Measurements from ENCODE around the gene CORO6.

Gene CORO6

DNA sequence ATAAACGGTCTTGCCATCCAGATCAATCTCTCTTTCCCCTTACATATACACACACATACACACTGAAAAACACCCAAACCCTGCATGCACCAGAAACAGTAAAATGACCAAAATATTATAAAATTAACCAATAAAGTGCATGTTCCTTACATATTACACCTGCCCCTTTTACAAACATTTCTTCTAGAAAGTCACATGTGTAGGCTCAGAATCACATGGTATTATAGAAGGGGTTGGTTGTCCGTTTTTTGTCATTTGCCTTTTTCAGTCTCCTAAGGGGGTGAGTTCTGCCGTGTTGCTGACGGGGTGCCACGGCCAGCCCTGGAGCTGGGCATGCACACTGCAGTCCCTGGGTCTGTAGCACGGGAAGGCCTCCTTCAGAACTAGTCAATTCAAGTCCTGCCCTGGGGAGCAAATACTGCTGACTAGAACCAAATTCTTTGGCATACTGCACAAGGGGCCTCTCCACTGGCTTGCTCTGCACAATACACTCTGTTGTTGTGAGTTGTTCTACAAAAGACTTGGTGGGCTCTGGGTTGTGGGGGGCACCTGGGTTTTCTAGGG is 8.0 kb upstream of the CORO6 start:
- no peak for DNase-seq (ENCODE audit: low read depth)

DNA sequence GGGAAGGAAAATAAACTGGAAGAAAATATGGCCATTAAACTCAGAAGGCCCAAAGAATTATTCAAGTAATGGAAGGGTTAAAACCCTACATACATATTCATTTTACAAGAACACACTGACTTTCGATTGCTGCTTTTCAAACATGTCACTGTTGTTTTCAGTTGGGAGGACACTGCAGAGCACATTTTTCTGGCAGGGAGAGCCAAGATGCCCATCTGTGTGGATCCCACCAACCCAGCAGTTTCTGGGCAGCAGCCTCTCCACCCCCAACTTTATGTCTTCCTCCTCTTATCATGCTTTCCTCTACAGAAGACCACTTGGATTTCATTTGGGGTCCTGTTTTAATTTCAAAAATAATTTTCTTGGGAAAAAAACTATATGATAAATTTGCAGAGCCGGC is 7.1 kb upstream of the CORO6 start:
- no peak for DNase-seq (ENCODE audit: low read depth)

DNA sequence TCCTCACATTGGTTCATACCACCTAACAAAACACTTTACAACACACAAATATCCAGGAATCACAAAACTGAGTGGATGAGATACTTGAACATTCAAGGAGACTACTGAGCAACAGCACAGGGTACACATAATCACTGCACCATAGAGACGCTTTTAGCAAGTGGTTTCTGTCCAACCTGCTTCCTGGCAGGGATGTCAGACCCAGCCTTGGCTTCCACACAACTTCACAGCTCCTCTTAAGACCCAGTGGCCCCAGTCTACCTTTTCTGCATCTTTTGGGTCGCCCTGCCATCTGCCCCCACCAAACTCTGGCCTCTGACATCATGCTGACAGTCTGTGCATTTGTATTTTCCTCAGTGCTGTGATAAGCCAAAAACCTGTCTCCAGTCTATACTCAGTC is 5.9 kb upstream of the CORO6 start:
- no peak for DNase-seq (ENCODE audit: low read depth)

DNA sequence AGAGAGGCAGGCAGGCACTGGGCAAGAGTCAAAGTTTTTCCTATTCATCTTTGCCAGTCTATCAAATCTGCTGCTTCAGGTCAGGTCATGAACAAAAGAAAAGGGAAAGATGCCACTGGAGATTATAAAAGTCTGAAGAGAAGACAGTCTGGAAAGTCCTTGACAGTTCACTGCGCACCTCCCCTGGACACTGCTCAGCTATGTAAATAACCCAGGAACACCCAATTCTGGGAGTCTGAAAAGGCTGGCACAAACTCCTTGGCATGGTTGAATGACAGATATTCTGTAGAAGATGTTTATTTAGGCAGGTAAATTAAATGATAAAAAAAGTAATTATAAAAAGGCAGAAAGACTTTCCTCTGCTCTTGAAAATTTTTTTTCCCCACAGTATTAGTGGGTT is 5.2 kb upstream of the CORO6 start:
- no peak for DNase-seq (ENCODE audit: low read depth)

DNA sequence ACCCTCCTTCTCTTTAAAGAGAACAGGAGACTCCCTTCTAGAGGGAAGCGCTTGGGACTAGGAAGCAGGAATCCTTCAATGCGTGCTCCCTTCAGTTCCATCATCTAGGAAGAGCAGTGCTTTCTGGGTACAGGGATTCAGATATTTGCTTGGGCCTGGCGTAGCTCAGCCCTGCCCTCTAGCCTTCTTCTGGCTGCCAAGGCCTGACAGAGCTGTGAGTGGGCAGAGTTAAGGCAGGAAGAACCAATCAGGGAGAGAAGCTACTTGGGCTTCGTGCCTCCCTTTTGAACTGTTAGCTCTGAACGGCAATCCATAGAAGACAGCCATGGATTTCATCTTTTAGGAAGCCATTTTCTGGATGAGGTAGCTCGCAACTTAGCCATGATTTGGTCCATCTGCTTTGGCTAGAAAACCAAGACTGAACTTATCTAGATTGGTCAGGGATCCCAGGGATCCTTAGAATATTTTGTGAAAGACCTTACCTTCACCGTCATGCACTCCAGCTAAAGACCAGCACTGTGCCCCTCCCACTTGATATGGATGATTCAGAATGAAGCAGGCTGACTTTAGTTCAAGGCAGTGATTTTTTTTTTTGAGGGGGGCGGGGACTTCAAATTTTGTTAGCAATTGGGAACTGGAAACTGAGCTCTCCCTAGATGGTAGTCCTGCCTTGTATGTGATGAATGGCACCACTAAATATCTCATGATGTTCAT is 2.5 kb upstream of the CORO6 start:
- DNase-seq (ENCODE audit: low read depth): peak; percentile 77

DNA sequence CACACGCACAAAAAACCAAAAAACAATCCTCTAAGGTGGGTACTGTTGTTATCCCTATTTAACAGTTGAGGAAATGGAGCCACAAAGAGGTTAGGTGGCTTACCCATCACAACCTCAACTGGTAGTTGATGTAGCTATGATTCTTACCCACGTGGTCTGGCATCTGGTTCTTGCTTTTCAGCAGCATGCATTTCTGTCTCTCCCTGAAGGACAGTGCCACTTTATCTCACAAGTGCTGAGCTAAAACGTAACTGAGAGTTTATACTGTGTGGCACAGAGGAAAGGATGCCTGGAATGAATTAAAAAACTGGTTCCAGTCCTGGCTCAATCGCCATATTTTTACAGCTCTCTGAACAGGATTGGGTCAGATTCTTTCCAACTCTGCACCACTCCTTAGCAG is 1.9 kb upstream of the CORO6 start:
- DNase-seq (ENCODE audit: low read depth): no peak

DNA sequence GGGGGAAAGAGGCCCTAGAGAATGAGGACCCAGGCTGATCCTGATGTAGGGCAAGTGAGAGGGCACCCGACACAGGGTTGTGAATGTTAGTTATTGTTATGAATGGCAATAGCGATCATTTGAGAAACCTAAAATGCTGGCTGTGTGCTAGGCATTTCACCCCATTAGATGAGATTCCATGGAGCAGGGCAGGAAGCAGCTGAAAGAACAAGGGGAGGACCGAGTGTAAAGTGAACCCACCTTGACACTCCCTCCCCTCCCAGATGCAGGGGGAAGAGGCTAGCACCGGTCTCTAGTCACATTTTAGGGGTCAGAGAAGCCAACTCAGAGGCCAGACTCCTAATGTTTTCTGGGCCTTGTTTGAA is 553 bp upstream of the CORO6 start:
- DNase-seq (ENCODE audit: low read depth): no peak

DNA sequence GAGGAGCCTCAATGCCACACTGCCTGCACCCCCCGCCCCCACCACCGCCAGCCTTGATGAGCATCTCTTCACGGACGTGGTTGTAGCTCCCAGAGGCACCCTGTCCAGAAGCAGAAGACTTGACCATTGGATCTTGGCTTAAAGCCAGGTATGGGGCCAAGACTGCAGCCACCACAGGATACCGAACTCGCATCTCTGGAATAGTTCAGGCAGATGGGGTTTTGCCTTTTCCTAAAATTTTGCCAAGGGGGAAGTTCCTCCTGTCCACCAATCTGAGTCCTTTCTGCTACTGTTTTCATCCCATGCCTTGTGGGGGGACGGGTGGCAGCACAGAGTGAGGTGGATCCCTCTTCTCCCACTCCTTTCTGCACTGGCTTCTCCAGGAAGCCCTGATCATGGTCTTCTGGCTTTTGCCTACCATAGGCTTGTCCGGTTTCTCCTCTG is 939 bp downstream of the CORO6 start:
- no peak for DNase-seq (ENCODE audit: low read depth)

DNA sequence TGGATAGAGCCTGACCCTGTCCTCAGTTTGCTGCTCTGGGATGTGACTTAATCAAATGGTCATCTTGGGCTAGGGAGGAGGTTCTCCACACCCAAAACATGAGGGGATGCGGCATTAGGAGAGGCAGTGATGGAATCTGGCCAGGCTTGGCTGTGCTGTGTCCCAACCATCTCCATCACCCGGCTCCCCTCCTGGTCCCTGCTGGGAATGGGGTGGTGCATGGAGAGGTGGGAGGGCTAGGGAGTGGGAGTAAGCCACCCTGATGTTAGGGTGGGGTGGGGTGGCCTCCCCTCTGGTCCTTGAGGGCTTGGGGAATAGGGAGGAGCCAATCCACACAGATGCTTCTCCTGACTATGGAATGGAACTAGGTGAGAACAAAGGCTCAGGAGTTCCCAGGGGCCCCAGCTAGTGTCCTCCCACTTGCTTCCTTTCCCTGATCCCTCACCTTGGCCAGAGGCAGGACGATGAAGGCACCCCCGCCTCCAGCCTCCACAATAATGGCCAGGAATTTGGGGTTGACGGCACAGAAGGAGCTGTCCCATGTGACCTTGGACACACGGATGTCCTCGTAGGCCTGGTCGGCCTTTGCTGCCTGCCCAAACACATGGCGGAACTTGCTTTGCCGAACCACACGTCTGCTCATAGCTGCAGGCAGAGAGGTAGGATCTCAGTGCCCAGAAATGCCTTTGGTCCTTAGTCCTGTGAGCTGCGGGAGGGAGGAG is 1.8 kb downstream of the CORO6 start:
- DNase-seq (ENCODE audit: low read depth): no peak

DNA sequence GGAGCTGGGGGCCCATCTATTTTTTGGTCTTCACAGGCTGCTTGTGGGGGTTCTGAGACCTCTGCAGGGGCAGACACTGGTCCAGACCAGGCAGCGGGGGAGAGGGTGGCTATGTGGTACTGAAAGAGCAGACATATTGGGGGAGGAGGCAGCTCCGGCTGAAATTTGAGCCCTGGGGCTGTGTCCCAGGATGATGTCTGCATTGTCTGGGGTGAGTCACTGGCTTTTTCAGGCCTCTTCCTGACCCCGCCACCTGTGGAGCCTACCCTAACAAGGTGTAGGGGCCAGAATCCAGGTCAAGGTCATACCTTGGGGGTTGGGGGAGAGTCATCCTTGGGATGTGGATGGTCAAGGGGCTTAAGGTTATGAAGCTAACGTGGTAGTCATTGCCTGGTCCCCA is 2.4 kb downstream of the CORO6 start:
- no peak for DNase-seq (ENCODE audit: low read depth)

DNA sequence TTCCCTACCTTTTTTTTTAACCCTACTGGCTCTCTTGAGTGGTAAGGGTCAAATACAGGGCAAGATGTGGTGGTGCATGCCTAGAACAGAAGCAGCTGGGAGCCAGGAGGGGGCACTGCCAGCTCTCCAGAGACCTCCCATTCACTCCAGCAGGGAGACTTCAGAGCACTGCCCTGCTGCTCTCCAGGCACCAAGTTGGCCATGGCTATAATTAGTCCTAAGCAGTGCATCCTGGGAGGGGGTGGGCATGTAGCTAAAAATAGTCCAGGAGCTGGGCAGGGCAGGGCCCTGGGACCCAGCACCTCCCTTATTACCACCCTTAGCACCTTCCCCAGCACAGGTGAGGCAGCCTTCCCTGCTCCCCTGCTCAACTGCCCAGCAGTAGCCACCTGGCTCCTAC is 3.5 kb downstream of the CORO6 start:
- DNase-seq (ENCODE audit: low read depth): peak; percentile 43

DNA sequence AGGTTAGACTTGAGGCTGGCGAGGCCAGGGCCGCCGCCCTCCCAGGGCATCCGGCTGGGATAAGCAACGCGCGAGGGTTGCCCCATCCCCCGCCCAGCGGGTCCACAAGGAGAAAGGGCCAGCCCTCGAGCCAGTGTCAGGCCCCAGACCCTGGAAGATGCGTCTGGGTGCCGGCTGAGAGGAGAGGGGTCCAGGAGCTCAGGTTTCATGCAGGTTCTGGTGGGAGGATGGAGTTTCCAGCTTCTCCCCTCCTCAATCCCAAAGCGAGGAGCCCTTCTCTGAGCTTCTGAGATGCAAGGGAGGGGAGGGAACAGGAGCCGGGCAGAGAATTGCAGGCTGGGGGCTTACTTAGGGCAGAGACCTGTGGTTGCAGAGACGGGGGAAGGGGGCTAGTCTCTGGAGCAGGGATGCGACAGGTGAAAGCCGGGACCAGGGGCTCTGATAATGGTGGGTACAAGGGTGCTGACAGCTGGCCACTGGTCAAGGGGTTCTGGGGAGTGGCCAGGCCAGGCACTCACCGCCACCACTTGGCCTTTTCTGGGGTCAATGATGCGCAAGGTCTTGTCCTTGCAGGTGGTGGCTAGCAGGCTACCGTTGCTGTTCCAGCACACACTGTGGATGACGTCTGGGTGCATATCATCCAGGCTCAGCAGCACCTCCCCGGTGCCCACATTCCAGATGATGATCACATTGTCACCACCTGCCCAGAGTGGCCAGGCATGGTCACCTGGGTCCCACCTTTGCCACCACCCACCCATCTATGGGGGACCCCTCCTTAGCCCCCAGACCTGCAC is 4.2 kb downstream of the CORO6 start:
- DNase-seq (ENCODE audit: low read depth): no peak

DNA sequence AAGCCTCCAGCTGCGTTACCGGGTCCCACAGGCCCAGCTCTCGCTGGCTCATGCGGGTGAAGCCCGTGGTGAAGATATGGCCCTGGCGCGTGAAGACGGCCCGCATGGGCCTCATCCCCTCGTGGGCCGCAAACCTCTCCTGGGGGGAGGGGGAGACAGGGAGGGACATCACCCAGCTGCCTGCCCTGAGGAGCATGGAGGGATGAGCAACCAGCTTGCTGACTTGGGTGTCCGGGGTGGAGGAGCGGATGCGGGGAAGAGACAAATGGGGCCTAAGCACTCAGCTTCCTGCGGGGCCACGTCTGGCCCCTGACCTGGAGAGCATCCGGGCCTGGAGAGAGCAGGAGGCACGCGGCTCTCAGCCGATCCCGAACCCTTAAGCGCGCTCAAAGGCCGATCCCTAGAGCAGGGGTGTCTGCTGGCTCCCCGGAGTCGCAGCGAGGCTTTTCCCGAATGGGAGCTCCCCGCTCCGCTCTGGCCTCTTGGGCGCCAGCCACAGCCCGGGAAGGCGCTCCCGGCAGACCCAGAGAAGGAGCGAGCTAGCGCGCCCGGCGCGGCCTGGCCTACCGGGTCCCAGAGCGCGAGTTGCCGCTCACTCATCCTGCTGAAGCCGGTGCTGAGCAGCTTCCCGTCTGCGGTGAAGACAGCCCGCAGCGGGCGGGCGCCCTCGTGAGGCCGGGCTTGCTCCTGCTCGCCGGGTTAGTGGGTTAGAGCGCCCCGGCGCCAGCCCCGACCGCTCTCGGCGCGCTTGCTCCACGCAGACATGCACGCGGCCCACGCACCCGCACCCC is 5.0 kb downstream of the CORO6 start:
- peak; percentile 55 for DNase-seq (ENCODE audit: low read depth)

DNA sequence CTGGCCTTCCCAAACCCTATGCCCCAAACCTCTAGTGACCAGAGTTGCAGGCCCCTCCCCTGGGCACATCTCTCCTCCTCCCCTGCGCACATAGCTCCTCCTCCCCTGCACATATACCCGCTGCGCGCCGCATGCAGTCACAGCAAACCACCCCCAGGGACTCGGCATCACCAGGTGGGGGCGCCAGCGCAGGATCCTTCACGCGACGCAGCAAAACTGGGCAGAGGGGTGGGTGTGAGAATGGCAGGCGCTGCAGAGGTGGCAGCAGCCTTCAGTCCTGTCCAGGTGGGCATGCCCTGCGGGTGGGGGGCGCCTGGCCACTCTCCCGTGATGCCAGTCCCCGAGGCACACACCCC is 5.6 kb downstream of the CORO6 start:
- peak; percentile 66 for DNase-seq (ENCODE audit: low read depth)

DNA sequence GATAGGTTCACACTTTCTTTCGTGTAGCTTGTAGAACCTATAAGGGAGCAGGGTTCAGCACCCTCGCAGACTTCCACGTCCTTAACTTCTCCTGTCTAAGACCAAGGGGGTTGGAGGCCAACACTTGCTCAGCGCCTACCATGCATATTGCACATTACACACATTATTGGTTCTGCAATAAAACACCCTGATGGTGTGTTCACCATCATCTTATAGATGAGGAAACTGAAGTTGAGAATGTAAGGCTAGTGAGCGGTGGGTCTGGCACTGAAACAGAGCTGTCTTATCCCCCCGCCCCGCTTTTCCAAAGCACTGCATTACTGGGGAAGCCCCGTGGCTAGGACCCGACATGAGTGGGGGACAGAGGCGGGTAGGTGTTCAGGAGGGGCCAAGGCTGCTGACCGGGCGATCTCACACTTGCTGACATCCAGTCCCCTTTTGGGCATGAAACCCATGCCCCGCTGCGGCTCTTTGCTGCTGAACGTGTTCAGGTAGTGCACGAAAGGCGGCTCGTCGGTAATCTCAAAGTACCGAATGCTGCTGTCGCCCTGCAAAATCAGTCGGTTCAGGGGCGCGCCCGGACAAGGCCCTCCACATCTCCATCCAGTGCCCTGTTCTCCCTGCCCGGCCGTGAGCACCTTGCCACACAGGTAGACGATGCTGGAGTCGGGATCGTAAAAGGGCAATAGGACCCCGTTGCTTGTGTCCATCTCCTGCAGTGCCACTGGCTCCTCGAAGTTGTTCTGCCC is 6.2 kb downstream of the CORO6 start:
- DNase-seq (ENCODE audit: low read depth): no peak

DNA sequence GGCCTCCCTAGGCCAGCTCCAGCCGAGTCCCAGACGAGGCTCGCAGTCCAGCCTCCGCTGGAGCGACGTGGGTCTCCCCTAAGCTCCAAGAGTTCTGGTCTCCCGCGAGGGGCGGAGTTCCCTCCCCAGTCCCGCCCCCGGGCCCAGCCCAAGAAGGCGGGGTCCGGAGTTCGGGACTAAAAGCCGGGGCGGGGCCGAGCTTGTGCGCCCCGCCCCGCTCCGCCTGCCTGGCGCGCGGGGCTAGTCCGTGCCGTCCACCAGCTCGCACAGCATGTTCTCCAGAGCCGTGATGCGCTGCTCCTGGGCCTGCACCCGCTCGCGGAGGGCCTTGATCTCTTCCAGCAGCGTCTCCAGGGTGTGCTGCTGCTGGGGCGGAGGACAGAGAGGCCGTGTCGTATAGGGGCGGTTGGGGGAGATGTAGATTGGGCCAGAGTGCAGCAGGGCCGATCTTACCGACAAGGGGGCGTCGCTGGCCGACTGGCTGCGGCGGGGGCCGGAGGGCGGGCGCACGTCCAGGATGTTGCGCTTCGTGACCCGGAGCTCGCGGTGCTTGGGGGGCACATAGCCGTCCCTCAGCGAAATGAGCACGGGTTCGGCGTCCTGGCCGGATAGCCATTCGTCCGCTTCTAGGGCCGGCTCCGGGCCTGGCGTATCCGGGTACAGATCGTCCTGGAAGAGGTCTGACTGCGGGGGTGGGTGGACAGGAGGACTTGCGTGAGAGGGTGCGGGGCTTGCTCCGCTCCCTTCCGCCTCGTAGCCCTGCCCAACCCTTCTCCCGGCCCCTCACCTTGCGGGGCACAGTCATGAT is 7.0 kb downstream of the CORO6 start:
- peak; percentile 81 for DNase-seq (ENCODE audit: low read depth)

DNA sequence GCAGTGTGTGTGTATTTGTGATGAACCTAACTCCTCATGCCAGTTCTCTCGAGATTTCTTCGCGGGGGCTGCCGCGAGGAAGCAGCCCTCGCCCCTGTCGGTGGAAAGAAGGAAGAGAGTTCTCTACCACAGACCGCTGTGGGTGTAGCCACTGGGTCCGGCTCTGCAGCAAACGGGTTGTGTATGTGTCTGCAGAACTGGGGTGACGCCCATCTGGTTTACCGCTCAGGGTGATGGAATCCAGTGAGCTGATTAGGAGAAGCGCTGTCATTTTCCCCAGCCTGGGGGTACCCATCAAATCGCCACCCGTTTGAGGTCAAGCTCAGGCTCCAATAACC is 7.7 kb downstream of the CORO6 start:
- no peak for DNase-seq (ENCODE audit: low read depth)

DNA sequence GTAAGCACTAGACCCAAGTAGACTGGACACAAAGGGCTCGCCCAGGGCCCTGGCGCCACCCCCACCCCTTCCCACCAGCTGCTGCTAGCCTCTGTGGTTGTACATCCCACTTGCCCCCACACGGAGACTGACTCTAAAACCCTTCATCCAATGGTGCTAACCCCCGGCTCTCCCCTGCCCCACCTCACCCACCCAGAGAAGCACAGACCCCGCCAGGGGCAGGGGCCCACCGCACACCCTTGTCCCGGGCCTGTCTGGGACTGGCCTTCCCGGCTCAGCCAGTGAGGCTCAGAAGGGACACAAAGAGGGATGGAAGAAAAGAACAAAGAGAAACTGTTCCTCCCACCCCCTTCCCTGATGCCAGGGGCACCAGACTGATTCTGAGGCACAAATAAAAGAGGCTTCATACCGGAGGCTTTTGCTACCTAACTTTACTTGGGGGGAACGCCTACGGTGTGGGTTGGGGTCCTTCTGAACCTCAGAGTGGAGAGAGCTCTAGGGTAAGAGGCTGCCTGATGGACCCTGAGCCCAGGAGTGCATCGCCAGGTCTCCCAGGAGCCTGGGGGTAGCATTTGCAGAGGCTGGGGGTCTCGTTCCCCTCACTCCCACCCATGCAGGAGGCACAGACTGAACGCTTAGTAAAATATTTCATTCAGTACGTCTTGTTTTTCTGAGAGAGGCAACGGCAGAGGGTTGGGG is 8.2 kb downstream of the CORO6 start:
- no peak for DNase-seq (ENCODE audit: low read depth)

DNA sequence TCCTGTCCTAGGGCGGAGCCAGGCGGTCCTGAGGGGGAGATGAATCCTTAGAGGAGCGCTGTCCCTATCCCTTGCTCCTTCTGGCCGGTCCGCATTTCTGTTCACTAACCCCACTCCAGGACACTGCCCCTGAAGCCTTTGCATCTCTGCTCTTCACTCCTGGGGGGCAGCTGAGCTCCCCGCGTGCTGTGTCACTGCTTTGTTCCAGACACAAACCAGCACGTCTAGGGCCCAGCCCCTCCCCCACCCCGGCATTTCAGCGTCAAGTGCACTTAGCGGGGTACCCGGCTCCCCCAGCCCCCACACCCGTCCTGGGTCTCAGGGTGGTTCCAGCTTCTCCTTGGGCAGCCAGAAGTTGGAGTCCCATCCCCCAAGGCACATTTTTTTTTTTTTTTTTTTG is 8.9 kb downstream of the CORO6 start:
- DNase-seq (ENCODE audit: low read depth): no peak

DNA sequence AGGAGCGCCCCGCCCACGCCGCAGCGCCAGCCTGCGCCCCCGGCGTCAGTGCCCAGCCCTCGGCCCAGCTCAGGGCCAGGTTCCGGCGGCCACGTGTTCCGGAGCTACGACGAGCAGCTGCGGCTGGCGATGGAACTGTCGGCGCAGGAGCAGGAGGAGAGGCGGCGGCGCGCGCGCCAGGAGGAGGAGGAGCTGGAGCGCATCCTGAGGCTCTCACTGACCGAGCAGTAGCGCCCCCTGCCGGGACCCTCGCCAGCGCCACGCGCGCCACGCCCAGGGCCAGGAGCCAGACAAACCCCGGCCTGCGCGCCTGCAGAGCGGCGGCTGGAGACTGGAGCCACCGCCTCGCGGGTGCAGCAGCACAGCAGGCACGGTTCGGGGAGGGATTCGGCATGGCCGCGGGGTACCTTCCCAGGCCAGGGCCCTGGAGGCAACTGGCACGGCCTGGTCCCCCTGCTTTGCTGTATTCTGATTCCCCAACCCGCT is 9.3 kb downstream of the CORO6 start:
- DNase-seq (ENCODE audit: low read depth): peak; percentile 78

All from fibroblast of gingiva (primary cell).